DMS 273 (cell line): ENCODE data around the gene NCKIPSD.

Source experiments
- DNase-seq: peaks from one replicate; lab custom pipeline; 2025; ENCODE audit not compliant: unreplicated experiment; lab: John Stamatoyannopoulos, UW

The NCKIPSD gene

DNA sequence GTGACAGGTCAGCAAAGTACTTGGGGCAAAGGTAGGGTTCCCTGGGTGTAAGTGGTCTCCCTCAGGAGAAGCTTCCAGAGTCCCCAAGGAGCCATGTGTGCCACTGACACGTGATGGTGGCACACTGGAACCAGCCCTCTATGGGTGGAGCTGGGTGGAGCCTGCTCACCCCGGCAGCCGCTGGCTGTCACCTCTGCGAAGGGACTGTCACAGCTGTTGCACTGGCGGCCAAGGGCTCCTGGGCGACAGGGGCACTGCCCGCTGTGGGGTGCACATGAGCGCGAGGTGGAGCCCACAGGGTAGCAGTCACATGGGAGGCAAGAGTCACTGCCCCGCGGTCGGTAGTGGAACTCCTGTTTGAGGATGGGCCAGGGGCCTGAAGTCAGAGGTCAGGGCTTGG, 35.0 kb downstream of the NCKIPSD start:
- no peak for DNase-seq

DNA sequence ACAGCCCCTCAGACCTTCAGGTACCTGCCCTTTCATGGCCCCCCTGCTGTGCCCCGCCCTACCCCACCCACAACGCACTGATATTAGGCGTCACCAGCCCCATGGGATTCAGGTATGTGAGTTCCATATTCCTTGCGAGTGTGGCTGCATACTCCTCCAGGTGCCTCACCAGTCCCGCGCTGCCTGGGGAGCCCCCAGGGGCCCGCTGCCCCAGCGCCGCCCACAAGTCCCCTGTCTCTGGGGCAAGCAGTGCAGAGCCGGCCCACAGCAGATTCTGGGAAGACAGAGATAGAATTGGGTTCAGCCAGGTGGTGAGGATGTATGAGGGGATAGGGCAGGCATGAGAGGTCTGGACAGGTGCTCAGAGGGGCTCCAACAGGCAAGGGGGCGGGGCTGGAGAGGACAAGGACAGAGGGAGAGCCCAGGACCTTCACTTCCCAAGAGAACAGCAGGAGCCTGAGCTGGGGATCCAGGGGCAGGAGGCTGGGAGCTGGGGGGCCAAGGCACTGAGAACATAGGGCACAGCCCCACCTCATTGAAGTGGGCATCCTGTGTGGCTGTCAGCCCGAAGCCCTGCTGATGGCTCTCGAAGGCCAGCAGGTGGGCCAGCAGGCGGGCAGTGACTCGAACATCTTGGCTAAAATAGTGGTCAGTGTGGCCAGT, 37.4 kb downstream of the NCKIPSD start:
- no peak for DNase-seq

DNA sequence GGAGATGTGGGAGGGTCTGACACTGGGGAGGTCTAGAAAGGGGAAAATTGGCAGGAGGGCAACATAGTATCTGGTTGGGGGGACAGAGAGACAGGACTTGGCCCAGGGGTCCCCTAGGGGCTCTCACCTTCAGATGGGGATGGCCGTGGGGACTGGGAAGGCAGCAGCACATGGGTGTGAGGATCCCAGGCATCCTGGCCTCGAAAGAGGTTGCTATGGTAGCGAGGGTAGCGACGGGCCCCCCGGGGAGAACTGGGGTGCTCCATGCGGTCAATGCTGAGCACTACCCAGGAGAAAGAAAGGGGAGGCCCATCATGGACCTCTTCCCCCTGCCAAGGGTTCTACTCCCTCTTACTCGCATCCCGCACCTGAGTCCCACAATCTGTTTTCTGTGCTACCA, 38.0 kb downstream of the NCKIPSD start:
- DNase-seq: no peak

GRCh38 chr3:48644898-48645760, 40.6 kb downstream of the NCKIPSD start:
- DNase-seq: no peak

- DNase-seq: no peak
Measured at GRCh38 chr3:48642605-48643004, 43.1 kb downstream of the NCKIPSD start.

GRCh38 chr3:48641396-48641795, 44.3 kb downstream of the NCKIPSD start:
- DNase-seq: no peak

DNA sequence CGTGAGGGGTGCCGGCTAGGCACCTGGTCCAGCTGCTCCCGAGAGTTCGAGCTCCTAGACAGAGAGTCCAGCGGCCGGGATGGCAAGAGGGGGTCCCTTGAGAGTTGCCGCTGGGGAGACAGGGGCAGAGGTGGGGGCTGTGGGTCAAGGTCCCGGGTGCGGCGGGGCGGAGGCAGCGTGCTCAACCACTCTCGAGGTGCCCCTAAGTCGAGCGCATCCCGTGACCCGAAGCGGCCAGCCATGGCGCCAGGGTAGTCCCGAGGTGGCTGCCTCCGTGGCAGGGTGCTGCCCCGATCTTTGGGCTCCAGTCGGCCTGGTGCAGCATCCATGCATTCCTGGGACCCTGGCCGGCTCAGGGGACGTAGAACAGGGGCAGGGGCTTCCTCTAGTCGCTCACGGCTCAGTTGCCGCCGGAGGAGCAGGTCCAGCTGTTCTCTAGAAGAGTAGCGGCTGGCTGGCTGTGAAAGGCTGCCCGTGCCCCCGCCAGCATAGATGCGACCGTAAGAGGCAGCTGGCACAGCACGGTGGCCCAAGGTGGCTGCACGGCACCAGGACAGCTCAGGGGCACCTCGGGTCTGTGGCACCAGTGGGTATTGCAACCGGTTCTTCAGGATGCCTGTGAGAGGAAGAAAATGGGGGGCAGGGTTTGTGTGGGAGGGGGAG, 45.6 kb downstream of the NCKIPSD start:
- no peak for DNase-seq

DNA sequence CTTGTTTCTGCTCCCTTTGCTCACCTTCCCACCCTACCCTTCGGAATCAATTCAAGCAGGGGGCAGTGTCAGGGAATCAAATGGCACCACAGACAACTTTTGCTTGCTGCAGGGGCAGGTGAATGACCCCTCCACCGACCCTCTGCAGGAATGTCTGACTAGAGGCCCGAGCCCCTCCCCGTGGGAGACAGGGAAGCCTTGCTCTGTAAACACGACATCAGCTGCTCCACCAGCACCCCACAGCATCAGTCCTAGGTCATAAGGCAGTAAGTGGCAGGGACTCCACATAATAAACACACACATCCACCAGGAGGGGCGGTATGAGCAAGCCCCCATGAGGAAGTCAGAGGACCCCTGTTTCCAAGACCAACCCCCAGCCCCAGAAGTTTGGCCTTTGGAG, 48.4 kb downstream of the NCKIPSD start:
- DNase-seq: no peak

DNA sequence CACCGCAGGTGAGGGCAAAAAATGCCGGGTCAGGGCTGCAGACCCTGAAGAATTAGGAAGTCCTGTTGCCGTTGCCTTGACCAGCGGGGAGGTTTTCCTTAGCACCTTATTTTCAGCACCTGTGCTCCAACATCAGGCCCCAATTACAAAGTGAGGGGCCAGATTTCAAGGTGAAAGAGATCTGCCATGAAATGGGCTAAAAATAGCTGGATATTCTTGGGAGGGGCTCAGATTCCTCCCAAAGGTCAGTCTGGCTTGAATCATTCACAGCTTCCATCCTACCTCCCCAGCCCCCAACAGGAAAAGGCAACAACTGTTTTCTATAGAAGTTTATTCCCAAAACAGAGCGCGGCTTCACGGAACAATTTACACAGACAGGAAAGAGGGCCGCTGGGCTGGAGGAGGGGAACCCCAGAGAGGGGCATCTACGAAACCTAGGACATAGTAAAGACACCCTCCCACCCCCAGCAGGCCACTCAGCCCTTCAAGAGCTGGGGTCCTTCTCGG, 49.5 kb downstream of the NCKIPSD start:
- DNase-seq: no peak

GRCh38 chr3:48635222-48636021, 50.3 kb downstream of the NCKIPSD start, which contains the start of gene SLC26A6:
Gene SLC26A6 (minus strand): TSS chr3:48635461. CDS start chr3:48635393, 68 bp downstream.
- DNase-seq: peak; percentile 97

DNA sequence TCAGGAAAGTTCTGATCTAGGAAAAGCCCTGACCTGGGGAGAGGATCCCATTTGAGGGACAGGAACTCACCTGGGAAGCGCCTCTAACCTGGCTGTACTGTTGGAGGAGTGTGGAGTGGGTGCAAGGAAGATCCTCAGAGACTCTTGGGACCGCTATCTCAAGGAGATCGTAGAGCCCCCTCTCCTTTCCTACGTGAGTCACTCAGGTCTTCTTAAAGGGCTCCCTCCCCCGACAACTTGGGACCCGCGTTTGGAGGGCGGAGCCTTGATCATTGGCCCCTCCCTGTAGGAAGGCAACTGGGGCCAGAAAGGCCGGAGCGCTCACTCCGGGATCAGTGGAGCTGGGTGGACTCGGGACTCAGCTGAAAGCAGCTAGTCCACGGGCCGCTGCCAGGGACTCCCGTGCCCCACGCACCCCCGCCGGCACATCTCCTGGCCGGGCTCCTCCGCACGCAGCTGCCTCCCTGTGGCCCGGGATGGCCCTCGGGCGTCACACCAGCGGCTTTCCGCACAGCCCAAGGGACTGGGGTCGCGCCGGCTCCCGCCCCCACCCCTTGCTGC, 51.0 kb downstream of the NCKIPSD start:
- DNase-seq: peak; percentile 65

DNA sequence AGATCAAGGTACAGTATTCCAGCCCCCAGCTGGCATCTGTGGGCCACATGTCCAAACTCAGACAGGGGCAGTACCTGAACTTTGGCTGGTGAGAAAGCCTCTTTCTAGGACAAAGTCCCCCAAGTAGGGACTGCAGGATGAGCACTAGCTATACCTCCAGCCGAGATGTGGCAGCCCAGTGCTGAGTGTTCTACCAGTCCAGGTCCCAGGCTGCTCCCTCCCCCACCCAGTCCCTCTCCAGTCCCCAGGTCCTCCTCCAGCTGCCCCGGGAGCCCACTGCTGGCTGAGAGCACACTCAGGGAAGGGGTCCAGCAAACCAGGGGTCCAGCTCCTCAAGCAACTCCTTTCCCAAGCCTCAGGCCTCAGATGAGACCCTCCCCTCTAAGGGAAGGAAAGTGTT, 52.0 kb downstream of the NCKIPSD start:
- no peak for DNase-seq

DNA sequence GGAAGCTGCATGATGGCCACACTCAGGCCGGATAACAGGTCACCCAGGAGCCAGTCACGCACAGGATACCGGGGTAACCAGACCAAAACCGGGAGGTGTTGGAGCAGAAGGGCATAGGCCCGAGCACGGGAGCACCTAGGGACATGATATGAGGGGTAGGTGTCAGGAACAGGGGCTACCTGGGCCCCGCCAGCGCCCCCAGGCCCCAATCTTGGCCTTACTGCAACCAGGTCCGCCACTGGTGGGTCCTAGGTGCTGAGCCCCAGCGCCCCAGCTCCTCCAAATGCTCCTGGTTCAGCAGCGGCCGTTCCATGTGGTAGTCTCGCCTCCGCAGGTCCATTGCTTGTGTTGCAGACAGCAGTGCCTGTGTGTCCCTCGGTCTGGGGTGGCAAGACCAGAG, 52.5 kb downstream of the NCKIPSD start:
- DNase-seq: no peak

DNA sequence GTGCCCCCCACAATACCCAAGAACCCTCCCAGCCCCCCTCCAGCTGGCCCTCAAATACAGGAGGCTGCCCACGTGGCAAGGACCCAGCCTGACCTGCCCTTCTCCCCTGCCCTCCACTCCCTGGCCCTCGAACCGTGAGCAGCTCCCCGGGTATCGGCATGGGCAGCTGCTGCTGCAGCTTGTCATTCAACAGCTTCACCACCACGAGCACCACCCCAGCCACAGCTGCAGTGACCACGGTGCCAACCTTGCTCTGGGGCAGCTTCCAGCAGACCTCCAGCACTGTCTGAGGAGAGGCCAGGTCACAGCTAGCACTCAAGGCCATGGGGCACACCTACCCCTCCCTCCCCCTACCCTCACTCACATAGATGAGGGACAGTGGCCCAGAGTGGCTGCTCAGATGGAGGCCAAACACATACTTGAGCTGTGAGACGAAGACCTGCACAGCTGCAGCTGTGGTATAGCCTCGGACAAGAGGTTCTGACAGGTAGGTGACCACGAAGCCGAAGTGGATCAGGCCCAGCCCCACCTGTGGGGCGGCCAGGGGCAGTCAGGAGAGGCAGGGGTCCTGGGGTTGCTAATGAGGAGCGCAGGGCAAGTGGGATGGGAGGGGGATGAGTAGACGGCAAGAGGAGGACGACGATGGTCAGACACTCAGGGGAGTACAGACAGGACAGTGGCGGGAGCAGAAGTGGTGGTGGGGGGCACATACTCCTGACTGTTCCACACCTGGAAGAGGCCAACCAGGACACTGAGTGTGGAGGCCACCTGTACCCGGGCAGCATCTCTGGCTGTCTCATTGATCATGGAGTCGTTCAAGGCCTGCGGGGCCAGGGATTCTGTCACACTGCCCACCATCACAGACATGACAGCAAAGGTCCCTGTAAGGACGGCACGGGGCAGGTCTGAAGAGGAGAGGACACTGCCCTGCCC, 53.9 kb downstream of the NCKIPSD start:
- no peak for DNase-seq

- DNase-seq: no peak
Measured at GRCh38 chr3:48630833-48631232, 54.9 kb downstream of the NCKIPSD start.

DNA sequence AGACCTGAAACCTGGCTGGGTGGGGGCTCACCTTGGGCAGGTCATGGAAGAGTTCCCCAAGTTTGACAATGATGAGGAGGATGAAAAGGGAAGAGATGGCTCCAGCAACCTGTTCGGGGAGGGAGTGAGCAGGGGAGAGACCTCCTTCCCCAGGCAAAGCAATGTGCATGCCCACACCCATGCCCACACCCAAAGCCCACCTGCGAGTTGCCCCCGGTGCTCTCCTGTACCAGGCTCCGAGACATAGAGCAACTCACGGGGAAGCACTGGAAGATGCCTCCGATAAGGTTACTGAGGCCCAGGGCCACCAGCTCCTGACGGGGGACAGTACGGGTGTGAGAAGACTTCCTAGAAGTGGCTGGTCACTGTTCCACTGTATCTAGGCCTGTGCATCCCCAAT, 55.3 kb downstream of the NCKIPSD start:
- DNase-seq: no peak

DNA sequence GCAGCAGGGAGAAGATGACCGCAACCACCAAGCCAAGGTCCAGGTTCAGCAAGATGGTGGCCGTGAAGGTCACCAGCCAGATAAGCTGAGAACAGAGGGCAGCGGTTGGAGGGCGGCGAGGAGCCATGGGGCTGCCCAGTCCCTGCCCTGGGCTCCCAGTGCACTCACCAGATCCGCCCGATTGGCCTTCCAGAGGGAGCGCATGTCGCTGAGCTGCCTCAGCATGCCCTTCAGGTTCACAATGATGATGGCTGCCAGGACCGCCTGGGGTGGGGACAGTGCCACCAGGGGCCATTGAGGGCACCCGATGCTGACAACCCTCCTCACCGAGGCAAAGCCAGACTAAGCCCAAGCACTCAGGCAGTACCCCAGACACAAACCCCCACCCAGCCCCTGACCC, 55.8 kb downstream of the NCKIPSD start:
- DNase-seq: no peak

GRCh38 chr3:48628277-48629017, 57.3 kb downstream of the NCKIPSD start:
- DNase-seq: no peak

DNA sequence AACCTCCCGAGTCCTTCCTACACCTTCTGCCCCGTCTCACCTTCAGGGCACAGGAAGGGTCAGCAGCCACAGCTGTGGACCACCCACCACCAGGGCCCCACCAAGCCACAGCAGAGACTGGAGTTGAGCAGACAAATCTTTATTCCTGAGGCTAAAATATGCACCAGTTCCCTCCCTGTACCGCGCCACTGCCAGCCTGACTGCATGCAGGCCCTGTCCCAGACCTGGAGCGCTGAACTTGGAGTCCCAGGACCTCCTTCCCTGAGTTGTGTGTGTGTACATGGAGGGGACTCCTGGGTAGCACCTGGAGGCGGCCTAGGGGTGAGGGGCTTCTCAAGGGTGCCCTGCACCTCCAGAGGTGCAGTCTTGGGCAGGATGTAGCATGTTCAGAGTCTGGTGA, 60.1 kb downstream of the NCKIPSD start:
- no peak for DNase-seq
